K562 (cell line): ENCODE measurements around the gene B3GALNT2.

ENCODE experiments used
- EGR1 ChIP-seq: fragments of 450-650 bp; conservative IDR thresholded peaks from 2 replicates; pipeline ENCODE4 v1.6.1; 2017; ENCODE audit warnings: mild to moderate bottlenecking
- EHMT2 ChIP-seq: fragments of 450-650 bp; IDR thresholded peaks from 2 replicates; pipeline ENCODE4 v1.6.1; 2018; ENCODE audit warnings: antibody characterized with exemption
- NCOR1 ChIP-seq: fragments of 450-650 bp; IDR thresholded peaks from 2 replicates; pipeline ENCODE4 v1.6.1; 2016; ENCODE audit warnings: mild to moderate bottlenecking, moderate library complexity
- RCOR1 ChIP-seq, 2 experiments: IDR thresholded peaks; 2 replicates each; pipeline ENCODE4 v1.6.1; 2012; ENCODE audit warnings: low read depth in 2 of 2, low read length in 2 of 2, borderline replicate concordance in 1 of 2, improper control_type of control experiment in 1 of 2
- SMARCC2 ChIP-seq: fragments of 450-650 bp; IDR thresholded peaks from 2 replicates; pipeline ENCODE4 v1.6.1; 2017; ENCODE audit warnings: antibody characterized with exemption, moderate library complexity, mild to moderate bottlenecking, low read depth
- TAF1 ChIP-seq: IDR thresholded peaks from 2 replicates; pipeline ENCODE4 v1.6.1; 2011; ENCODE audit warnings: mild to moderate bottlenecking, low read length, moderate library complexity; ENCODE audit not compliant: insufficient read depth, control insufficient read depth, severe bottlenecking; ENCODE audit errors: extremely low read depth
- ZNF778 ChIP-seq: fragments of 450-650 bp; formaldehyde crosslinking; IDR thresholded peaks from 2 replicates; pipeline ENCODE4 v1.4.0; 2020; ENCODE audit warnings: mild to moderate bottlenecking, moderate library complexity

DNA sequence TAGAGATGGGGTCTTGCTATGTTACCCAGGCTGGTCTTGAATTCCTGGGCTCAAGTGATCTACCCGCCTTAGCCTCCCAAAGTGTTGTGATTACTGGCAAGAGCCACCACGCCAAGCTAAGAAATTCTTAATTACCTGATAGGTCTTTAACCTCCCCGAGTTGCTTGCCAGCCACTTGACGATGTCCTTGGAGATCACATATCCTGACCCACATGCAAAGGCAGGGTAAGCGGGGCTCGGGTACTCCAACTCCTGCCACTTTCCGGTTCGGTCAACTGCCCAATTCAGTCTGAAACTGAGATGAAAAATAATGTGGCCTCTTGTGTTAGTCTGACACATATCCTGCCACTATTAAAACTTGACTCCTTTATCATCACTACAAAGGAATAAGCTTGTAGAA, 50.2 kb downstream of the B3GALNT2 start:
- TF ChIP-seq RCOR1 (IDR thresholded peaks at IDR 0.05; ENCODE audit: borderline replicate concordance in 1 of 2, low read depth in 2 of 2, low read length in 2 of 2) (no peak), EHMT2 (no peak), EGR1 (no peak), ZNF778 (no peak), TAF1 (no peak), NCOR1 (no peak), SMARCC2 (no peak)
